Breast epithelium (tissue), 3 donors: Measurements from ENCODE around the gene ELOVL6.

Source experiments
- CTCF ChIP-seq, 3 donors: fragments of 450-650 bp; IDR thresholded peaks; one replicate each; pipeline ENCODE4 v1.5.1; 2016 to 2017; ENCODE audit warnings: antibody characterized with exemption in 3 of 3, mild to moderate bottlenecking in 3 of 3, moderate library complexity in 3 of 3
- POLR2A ChIP-seq: fragments of 450-650 bp; IDR thresholded peaks from one replicate; pipeline ENCODE4 v1.6.1; 2016; ENCODE audit warnings: antibody characterized with exemption, mild to moderate bottlenecking, moderate library complexity
- POLR2AphosphoS5 ChIP-seq, 3 donors: sonication (generic); formaldehyde crosslinking; IDR thresholded peaks; one replicate each; pipeline ENCODE4 v1.6.1; 2017; ENCODE audit warnings: antibody characterized with exemption in 3 of 3

GRCh38 chr4:110062166-110062565, 136.2 kb downstream of the ELOVL6 start:
- TF ChIP-seq CTCF (IDR thresholded peaks at IDR 0.05) (no peak), POLR2A (no peak), POLR2AphosphoS5 (IDR thresholded peaks at IDR 0.05) (no peak)
